ENCODE data around the gene COL26A1.

Gene COL26A1

DNA sequence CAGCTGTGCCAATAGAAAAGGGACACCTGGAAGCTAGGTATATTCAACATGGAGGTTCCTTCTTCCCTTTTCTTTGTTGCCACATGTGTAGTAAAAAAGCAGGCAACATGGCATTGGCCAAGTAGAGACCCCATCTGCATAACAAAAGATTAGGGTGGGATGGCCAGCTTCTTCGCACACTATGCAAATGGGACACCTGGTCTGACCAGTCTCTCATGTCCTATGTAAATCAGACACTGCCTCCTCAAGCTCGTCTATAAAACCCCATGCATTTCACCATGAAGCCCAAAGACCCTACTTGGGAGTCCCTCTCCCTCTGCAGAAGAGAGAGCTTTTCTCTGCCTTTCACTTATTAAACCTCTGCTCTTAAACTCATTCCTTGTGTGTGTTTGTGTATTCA, 212.5 kb downstream of the COL26A1 start:
- DNase-seq (ENCODE audit: low read depth): no peak

DNA sequence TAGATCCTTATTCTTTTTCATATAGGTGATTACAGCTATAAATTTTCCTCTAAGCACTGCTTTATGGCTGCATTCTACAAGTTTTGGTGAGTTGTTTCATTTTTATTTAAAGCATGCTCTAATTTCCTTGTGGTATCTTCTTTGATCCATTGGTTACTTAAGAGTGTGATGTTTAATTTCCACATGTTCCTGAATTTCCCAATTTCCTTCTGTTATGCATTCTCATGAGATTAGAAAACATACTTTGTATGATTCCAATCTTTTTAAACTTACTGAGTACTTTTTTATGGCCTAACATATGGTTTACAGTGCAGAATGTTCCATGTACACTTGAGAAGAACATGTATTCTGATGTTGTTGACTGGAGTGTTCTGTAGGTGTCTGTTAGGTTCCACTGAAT, 213.0 kb downstream of the COL26A1 start:
- DNase-seq (ENCODE audit: low read depth): peak; percentile 44

DNA sequence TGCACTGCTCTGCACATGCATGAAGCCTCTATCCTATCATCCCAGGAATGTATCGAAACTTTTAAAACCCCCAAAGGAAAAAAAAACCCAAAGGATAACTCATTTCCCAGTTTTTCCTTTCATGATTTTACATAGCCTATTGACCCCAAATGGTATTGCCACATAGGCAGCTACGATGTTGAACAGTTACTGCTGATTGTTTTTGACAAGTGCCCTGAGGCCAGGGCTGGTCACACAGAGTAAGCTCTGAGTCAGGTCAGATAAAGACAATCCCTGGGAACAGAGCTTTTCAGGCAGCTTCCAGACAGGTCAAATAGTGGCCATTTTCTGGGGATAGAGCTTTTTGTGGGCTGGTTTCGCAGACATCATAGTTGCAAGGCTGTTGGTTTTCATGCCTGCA, 214.3 kb downstream of the COL26A1 start:
- peak; percentile 63 for DNase-seq (ENCODE audit: low read depth)

DNA sequence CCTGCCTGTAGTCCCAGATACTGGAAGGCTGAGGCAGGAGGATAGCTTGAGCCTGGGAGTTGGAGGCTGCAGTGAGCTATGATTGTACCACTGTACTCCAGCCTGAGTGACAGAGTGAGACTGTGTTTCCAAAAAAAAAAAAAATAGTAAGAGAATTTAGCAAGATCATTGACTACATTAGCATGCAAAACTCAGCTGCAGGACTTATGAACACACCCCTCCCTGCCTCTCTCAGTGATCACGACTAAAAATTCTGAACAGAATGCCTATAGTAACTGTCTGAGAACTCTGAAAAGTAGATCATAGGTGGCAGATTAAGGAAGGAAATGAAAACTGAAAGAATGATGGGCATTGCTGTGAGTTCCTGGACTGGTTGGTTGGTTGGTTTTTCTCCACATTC, 215.9 kb downstream of the COL26A1 start:
- DNase-seq (ENCODE audit: low read depth): peak; percentile 19

DNA sequence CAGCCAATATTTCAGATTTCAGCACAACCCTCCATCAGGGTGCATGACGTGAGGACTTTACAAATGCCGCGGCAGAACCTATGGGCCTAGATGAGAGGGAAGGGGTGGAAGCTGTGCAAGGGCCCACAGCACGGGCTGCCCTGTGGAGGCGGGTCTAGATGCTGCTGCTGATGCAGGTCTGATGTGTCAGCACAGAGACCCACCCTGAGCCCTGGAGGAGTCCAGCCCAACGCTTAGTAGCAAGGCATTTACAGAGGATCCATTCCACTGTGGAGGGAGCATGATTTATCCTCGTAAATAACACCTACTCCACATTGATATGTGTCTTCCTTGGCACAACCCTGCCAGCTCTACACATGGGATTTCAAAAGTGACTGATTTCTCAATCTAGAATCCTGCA, 217.9 kb downstream of the COL26A1 start:
- no peak for DNase-seq (ENCODE audit: low read depth)

DNA sequence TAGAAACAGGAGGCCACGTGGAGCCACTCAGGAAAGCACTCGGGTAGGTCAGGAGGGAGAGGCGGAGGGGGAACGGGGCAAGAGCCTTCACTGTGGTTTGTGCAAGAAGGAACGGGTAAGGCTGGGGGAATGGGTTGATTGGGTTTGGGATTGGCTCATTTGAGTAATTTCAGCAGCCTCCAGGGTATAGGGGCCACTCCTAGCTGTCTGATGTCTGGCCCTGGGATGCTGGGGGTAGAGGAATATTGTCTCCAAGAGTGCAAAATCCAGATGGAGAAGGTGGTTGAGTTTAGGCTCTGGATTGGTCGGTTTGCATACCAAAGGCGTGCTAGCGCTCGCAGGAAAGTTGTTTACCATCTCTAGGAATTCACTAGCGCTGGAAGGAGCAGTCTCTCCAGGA, 219.2 kb downstream of the COL26A1 start:
- DNase-seq (ENCODE audit: low read depth): no peak

DNA sequence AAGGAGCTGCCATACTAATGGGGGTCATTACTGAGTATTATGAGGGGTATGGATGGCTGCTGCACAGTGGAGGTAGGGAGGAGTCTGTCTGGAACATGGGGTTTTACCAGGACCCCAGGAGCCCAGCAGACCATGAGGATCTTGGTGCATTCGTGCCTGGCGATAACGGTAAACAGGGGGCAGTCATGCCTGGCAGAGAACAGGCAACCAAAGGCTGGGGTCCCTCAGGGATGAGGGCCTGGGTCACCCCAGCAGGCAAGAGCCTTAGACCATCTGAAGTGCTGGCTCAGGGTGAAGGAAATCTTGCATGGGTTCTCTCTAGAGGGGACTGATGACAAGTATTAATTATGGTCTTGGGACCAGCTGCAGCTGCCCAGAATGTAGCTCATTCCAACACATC, 220.3 kb downstream of the COL26A1 start:
- no peak for DNase-seq (ENCODE audit: low read depth)

DNA sequence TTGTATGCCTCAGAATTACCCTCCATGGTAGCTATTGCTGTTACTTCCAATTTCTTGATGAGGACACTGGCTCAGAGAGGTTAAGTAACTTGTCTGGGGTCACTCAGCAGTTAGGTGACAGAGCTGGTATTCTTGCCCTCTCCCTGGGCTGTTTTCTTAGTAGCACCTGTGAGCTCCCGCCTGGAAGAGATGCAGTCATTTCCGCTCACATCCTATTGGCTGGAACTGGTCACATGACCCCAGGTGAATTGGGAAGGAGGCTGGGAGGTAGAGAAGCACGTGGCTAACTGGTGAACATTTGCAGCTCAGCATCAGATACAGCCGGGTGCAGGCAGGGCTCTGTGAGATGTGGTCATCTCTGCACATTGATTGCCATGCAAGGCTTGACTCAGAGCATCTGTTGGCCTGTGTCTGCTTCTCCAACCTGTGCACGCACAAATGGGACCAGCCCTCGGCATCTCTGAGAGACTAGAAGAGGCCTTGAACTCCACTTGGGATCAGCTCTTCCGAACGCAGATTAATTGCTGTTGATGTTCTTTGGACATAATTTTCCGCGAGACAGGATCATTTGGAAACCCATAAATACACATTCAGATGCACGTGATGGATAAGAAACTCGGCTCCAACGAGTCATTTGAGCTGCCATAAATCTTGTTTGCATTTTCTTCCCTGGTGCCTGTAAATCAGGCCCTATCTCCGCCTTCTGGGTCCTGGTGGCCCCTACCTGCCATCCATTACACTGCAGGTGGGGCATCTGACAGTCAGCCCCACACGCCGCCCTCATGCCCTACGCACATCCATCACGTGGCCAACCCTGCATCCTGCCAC, 223.6 kb downstream of the COL26A1 start:
- no peak for DNase-seq (ENCODE audit: low read depth)

DNA sequence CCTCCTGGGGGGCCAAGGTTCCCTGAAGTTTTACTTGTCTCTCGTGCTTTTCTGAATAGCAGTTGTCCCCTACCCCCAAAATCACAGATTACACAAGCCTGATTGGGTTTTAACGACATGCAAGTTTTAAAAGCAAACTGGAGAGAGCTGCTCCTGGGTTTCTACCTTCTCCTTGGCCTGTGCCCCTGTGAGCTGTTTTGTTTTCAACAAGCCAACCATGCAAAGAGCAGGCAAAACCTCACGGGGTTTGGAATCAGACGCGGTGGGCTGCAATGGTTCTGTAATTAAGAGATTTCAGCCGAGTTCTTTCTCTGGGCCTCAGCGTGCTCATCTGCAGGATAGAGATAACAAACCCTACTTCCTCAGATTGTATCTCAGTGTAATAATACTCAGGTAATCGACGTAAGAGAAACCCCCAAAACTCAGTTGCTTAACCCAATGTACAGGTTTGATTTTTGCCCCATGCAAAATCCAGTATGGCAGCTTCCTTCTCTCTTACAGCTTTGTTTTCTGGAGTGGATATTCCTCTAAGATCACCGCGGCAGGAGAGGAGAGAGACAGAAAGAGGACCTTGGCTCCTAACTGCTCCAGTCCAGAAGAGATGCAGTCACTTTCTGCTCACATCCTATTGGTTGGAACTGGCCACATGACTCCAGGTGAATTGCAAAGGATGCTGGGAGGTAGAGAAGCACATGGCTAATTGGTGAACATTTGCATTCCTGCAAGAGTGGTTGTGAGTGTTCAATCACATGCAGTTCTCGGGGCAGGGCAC, 224.4 kb downstream of the COL26A1 start:
- DNase-seq (ENCODE audit: low read depth): no peak

DNA sequence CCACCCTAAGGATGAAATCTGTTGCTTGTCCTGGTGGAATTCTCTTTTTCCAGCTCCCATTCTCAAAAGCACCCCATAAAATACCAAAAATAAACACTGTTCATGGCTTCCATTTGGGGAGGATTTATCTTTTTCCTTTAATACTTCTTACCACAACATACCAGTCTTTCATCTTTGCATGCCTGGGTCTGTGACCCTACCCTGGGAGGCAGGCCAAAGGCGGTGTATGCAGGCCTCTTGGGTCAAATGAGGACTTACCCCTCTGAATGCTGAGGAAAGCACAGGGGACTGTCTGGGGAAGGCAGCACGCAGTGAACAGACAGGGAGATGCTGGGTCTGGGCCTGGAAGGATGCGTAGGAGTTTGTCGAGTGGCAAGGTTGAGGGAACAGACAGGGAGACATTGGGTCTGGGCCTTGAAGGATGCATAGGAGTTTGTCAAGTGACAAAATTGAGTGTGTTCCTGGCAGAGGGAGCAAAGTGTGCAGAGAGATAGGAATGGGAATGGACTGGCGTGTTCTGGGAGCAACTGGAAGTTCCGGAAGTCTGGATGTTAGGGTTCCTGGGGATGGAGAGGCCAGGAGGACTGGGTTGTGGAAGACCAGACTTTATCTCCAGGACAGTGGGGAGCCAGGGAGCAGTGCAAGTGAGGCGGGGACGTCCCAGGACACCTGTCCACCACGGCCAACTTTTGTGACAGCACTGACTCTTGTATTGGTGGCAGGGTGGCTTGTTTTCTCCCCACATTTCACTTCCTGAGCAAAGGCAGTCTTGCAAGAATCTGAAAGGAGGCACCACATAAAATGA, 225.7 kb downstream of the COL26A1 start:
- DNase-seq (ENCODE audit: low read depth): peak; percentile 79

DNA sequence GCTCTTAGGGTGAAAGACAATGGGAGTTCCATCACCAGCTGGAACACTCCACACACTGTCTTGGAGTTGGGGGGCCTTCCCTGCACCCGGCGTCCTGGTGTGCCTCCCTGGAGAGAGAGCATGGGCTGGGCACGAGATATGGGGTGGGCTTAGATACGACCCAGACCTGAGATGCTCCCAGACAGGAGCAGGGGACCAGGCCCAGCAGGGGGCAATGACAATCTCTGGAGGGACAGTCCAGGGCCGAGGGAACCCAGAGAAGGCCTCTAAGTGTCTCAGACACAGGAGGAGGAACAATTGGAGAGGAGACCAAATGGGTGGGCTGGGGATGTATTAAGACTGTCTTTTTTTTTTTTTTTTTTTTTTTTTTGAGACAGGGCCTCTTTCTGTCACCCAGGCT, 226.4 kb downstream of the COL26A1 start:
- DNase-seq (ENCODE audit: low read depth): no peak

DNA sequence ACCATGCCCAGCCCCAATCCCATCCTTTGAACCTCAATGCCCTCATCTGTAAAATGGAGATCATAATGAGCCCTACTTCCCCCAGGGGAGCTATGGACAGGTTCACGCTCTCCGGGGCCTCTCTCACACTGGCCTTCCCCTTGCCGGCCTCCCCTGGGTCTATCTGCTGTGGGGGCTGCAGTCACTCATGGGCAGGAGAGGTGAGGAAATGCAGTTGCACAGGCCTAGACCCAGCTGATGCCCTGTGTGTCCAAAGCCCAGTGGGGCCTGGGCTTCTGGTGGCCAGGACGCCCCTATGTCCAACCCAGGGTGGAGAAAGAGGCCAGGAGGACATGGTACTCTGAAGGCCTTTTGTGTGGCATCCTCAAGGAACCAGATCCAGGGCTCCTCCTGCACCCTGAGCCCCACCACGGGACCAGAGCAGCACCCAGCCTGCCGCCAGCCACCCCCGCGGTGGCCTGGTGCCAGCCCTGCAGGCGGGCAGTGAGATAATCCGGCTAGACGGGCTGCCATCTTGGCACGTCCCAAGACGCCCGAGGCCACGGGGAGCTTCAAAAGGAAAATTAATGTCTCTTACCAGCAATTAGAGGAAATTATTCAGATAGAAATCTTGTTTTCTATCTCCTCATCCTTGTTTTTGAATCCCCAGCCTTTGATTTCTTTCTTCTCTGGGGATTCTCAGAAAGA, 227.4 kb downstream of the COL26A1 start:
- DNase-seq (ENCODE audit: low read depth): no peak

DNA sequence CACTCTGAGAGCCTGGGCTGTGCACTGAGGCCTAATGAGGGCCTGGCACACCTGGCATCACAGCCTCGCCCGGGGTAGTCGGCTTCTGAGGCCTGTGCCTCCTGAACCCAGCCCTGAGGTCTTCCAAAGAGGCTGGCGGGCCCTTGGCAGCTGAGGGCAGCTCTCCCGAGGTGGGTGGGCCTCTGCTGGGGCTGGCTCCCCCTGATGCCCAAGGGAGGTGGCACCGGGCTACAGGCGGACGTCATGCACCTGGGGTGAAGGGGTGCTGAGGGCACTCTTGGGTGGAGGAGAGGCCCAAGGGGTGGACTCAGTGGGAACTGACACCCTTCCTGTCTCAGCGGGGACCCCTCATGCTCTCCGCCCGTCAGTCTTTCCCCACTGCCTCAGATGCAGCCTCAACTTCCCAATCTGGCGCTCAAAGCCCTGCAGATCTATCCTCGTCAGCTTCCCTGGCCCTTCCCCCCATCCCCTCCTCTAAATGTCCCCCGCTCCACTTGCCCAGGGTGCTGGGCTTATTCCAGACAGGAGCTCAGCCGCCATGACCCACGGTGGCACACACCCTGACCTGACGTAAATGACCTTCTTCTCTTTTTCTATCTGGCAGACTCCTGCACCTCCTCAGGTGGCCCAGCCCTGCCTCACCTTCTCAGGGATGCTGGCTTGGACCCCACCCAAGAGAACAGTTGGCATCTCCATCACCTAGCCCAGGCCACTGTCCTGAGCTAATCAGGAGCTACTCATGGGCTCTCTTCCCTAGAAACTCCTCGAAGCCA, 228.2 kb downstream of the COL26A1 start:
- no peak for DNase-seq (ENCODE audit: low read depth)

DNA sequence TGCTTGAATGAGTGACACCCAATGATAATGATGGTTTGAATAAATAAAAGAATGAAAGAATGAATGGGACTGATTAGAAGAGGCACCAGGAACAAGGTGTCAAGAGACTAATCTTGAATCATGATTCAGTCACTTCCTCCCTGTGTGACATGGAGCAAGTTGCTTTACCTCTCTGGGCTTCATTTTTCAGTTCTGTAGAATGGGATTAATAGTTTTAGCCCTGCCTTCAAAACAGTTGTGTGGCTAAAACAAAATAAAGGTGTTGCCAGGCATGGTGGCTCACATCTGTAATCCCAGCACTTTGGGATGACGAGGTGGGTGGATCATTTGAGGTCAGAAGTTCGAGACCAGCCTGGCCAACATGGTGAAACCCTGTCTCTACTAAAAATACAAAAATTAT, 228.8 kb downstream of the COL26A1 start:
- DNase-seq (ENCODE audit: low read depth): no peak

DNA sequence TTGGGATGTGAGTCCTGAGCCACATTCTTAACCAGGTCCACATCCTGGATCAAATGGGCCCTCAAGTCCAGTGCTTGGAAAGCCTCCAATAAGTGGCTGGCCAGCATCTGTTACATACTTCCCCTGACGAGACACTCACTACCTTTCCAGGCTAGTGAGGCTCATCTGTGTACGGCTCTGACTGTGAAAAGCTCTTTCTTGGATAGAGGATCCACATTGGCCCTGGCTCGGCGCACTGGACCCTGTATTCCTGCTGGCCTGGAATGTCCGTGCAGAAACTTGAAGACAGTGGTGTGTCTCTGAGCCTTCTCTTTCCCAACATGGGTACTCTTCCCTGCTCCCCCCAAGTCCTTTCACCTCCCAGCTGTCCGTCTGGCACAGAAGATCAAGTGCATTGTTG, 230.9 kb downstream of the COL26A1 start:
- no peak for DNase-seq (ENCODE audit: low read depth)

DNA sequence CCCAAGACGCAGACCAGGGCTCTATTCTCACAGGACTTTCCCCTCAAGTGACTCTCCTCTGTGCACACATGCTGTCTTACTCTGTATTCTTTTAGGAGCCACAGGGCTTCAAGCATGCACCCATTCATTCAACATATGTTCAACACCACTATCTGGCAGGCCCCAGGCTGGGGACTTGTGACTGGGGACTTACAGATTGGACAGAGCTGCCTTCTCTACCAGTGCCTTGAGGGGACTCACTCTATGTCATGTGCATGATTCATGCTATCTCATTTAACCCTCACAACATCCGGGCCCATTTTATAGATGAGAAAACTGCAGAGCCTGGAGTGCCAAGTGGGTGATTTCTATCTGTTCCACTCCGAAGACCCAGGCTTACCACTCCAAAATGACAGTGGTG, 232.1 kb downstream of the COL26A1 start:
- no peak for DNase-seq (ENCODE audit: low read depth)

DNA sequence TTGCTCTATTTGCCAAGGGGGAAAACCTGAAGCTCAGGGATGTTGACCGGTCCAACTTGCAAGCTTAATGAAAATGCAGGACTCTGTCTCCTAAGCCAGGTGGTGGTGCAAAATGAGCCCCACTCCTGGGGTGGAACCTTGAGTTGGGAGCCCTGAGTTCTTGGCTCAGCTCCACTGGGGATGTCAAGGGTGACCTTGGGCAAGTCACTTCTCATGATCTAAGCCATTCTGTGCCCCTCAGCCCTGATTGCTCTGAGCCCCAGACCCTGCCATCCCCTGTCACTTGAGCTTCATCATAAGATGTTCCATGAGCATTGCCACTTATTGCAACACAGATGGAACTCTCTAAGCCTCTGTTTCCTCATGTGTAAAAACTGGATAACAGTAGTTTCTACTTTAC, 232.6 kb downstream of the COL26A1 start:
- DNase-seq (ENCODE audit: low read depth): no peak

DNA sequence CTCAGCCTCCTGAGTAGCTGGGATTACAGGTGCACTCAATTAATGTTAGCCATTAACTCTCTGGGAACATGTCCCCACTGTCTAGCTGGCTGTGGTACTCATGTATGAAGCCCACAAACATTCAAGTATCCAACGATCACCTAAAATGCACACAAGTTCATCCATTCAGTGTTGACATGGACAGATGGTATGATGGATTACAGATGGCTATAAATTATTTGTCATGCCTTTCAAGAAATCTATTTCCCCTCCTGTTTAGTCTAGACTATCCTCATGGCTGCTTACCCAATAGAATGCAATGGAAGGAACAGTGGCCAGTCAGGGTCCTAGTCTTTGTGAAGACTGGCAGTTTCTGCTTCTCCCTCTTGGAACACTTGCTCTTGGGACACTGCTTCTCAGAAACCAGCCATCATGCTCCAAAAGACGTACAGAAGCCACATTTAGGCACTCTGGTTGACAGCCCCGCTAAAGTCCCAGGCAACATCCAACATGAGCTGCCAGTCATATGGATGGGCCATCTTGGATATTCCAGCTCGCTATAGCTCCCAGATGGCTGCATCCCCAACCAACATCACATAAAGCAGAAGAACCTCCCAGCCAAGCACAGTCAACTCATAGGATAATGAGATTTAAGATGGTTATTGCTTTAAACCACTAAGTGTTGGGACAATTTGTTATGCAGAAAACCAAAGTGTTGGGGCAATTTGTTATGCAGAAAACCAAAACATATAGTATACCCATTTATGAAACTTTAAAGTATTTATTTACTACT, 233.3 kb downstream of the COL26A1 start:
- no peak for DNase-seq (ENCODE audit: low read depth)

DNA sequence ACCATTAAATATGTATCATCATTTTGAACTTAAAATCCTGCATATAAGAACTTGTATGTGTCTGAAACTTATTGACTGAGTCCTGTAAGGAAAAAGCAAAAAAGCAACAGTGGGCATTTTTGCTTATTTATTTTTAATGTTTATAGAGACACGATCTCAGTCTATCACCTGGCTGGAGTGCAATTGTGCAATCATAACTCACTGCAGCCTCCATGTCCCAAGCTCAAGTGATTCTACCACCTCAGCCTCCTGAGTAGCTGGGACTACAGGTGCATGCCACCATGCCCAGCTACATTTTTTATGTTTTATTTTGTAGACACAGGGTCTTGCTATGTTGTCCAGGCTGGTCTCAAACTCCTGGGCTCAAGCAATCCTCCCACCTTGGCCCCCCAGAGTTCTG, 234.2 kb downstream of the COL26A1 start:
- no peak for DNase-seq (ENCODE audit: low read depth)

DNA sequence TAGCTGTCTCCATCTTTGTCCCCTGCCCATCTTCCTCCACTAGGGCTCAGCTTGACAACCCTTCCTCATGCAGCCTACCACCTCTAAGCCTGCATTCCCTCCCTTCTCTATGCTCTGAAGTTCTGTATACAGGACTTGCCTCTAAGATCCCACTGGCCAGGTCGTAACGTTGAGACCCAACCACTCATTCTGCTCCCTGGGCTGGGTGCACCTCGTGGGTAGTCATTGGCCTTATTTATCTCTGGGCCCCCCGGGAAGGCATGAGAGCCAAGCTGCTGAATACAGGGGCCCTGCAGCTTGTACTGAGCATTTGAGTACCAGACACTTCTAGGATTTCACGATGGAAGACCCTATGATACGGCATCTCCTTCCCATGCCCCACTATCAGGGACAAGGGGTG, 235.3 kb downstream of the COL26A1 start:
- no peak for DNase-seq (ENCODE audit: low read depth)
